NCI-H2227 (cell line): ENCODE results near the gene RABGGTA.
A peak's percentile ranks its signal among the peaks of the same experiment; 100 is the strongest.

Source experiments
- DNase-seq: peaks from one replicate; lab custom pipeline; 2025; ENCODE audit not compliant: unreplicated experiment; lab: John Stamatoyannopoulos, UW

The RABGGTA gene, protein sequence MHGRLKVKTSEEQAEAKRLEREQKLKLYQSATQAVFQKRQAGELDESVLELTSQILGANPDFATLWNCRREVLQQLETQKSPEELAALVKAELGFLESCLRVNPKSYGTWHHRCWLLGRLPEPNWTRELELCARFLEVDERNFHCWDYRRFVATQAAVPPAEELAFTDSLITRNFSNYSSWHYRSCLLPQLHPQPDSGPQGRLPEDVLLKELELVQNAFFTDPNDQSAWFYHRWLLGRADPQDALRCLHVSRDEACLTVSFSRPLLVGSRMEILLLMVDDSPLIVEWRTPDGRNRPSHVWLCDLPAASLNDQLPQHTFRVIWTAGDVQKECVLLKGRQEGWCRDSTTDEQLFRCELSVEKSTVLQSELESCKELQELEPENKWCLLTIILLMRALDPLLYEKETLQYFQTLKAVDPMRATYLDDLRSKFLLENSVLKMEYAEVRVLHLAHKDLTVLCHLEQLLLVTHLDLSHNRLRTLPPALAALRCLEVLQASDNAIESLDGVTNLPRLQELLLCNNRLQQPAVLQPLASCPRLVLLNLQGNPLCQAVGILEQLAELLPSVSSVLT

GRCh38 chr14:24271134-24271833 lies at the start of gene RABGGTA:
Gene RABGGTA, minus strand, starts transcription at chr14:24271597. Its CDS starts 482 bp downstream, at chr14:24271115.
- DNase-seq, result peak; percentile 97

GRCh38 chr14:24317141-24317928 lies 45.9 kb upstream of the RABGGTA start:
- DNase-seq, result no peak

GRCh38 chr14:24316597-24316950 lies 45.2 kb upstream of the RABGGTA start:
- no peak for DNase-seq

DNA sequence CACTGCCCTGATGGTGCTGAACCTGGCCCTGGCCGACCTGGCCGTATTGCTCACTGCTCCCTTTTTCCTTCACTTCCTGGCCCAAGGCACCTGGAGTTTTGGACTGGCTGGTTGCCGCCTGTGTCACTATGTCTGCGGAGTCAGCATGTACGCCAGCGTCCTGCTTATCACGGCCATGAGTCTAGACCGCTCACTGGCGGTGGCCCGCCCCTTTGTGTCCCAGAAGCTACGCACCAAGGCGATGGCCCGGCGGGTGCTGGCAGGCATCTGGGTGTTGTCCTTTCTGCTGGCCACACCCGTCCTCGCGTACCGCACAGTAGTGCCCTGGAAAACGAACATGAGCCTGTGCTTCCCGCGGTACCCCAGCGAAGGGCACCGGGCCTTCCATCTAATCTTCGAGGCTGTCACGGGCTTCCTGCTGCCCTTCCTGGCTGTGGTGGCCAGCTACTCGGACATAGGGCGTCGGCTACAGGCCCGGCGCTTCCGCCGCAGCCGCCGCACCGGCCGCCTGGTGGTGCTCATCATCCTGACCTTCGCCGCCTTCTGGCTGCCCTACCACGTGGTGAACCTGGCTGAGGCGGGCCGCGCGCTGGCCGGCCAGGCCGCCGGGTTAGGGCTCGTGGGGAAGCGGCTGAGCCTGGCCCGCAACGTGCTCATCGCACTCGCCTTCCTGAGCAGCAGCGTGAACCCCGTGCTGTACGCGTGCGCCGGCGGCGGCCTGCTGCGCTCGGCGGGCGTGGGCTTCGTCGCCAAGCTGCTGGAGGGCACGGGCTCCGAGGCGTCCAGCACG lies 44.6 kb upstream of the RABGGTA start:
- DNase-seq, result no peak

- no peak for DNase-seq
These were observed 43.9 kb upstream of the RABGGTA start for GRCh38 chr14:24315243-24315806.

- no peak for DNase-seq
These were observed 43.2 kb upstream of the RABGGTA start for GRCh38 chr14:24314377-24315193.

GRCh38 chr14:24313913-24314312 lies 42.5 kb upstream of the RABGGTA start:
- no peak for DNase-seq

DNA sequence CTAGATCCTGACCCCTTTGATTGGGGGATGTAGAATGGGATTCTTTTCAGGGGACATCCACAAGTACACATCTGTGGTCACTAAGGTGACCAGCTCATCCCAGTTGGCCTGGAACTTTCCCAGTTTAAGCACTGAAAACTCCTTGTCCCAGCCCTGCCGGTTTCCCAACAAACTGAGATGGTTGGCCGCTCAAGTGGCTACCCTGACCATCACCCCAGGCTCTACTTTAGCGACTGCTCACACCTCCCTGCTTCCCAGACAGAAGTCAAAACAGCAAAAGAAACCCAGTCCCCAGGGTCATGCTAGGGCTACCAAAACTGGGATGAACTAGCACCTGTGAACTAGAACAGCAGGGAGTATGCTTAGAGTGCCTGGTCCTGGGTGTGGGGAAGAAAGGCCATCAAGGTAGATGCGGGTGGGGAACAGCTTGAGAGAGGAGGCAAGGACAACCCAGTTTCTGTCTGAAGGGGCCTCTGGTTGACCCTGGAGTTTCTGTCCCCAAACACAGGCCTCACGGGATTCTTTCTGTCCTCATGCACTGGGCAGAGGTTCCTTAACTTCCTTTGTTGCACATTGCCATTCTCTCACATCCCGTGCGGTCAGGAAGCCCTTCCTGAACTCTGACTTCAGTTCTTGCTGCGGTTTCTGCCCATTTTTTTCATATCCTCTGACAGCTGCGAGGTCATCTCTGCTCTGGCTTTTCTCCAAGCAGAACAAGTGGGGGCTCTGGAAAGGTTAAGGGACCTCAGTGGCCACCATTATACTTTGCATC lies 41.5 kb upstream of the RABGGTA start:
- no peak for DNase-seq

- DNase-seq, result no peak
These were observed 40.6 kb upstream of the RABGGTA start for GRCh38 chr14:24311837-24312615.

DNA sequence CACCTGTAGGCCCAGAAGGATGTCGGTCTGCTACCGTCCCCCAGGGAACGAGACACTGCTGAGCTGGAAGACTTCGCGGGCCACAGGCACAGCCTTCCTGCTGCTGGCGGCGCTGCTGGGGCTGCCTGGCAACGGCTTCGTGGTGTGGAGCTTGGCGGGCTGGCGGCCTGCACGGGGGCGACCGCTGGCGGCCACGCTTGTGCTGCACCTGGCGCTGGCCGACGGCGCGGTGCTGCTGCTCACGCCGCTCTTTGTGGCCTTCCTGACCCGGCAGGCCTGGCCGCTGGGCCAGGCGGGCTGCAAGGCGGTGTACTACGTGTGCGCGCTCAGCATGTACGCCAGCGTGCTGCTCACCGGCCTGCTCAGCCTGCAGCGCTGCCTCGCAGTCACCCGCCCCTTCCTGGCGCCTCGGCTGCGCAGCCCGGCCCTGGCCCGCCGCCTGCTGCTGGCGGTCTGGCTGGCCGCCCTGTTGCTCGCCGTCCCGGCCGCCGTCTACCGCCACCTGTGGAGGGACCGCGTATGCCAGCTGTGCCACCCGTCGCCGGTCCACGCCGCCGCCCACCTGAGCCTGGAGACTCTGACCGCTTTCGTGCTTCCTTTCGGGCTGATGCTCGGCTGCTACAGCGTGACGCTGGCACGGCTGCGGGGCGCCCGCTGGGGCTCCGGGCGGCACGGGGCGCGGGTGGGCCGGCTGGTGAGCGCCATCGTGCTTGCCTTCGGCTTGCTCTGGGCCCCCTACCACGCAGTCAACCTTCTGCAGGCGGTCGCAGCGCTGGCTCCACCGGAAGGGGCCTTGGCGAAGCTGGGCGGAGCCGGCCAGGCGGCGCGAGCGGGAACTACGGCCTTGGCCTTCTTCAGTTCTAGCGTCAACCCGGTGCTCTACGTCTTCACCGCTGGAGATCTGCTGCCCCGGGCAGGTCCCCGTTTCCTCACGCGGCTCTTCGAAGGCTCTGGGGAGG lies 39.5 kb upstream of the RABGGTA start, which contains the start of gene LTB4R:
Gene LTB4R, plus strand, starts transcription at position 857 of the 959 bp plus-strand sequence. CDS start 4,150 bp downstream, outside the sequence.
- DNase-seq, result no peak

GRCh38 chr14:24310265-24310645 lies 38.9 kb upstream of the RABGGTA start:
- DNase-seq, result no peak

DNA sequence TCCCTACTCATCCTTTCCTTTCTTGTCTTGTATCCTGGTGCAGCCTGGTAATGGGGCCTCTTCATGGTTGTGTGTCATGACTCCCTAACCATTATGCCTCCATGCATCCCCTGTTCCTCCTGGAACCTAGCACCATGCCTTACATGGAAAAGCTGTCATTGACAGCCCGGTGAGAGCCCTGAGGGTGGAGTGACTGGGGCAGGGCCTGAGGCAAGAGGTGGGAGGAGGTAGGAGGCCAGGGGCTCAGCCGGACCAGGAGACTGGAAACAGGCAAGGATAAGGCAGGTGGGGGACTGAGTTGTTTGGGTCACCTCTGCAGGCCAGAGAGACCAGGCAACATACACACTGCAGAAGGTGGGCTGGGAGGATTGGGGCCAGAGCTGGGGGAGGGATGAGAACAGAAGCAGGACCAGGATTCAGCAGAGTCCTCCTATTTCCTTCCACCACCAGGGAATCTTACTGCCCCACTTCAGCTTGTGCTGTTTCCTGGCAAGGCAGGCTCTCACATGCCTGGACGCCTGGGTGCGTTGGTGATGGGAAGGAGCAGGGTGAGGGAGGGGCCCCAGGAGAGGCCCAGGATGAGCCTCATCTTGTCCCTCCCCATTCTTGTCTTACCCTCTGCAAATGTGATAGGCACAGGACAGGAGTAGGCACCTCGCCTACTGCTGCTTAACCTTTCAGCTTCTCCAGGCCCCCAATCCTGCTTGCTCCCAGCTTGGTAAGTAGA lies 38.3 kb upstream of the RABGGTA start, which contains the start of gene LTB4R2:
Gene LTB4R2, plus strand, starts transcription at position 603 of the 727 bp plus-strand sequence. CDS start 525 bp downstream, outside the sequence.
- no peak for DNase-seq

- no peak for DNase-seq
These were observed 37.1 kb upstream of the RABGGTA start for GRCh38 chr14:24308342-24309124.

- DNase-seq, result peak; percentile 65
These were observed 36.4 kb upstream of the RABGGTA start, which contains the start of gene CIDEB for GRCh38 chr14:24307575-24308341. Gene CIDEB, minus strand, starts transcription at chr14:24307977. Its CDS starts 119 bp downstream, at chr14:24307858.
